ENCODE results near the gene ZSCAN5A. TPM values are rescaled to one million over a fixed set of nuclear protein-coding genes. Genes with fewer than 3 reads are reported as not detected.

Gene ZSCAN5A
- total RNA-seq, 1 donor from 2014 or later, result 10.8 TPM

DNA sequence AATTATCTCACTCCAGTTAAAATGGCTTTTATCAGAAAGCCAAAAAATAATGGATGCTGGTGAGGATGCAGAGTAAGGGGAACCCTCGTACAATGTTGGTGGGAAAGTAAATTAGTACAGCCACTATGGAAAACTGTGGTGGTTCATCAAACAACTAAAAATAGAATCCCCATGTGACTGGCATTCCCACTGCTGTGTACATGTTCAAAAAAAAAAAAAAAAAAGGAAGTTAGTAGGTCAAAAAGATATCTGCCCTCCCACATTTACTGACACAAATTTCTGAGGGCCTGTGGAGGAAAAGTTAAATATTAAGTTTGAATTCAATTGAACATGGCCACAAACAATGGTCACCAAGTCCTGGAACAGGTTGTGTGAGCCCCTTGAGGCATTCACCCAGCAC lies 9.8 kb upstream of the ZSCAN5A start:
- Mint-ChIP-seq H3K36me3 (ENCODE audit: low read depth) (no peaks in the 10 kb centered on the region), H3K27me3 (no peaks in the 10 kb centered on the region), H3K27ac (no peak overlapping the region), H3K4me1 (no peaks in the 10 kb centered on the region), H3K9me3 (peaks cover 4% of the 10 kb centered on the region), H3K4me3 (no peak overlapping the region)
- no peak for DNase-seq
- intact Hi-C loops (cut with micrococcal nuclease), result no loop called here

DNA sequence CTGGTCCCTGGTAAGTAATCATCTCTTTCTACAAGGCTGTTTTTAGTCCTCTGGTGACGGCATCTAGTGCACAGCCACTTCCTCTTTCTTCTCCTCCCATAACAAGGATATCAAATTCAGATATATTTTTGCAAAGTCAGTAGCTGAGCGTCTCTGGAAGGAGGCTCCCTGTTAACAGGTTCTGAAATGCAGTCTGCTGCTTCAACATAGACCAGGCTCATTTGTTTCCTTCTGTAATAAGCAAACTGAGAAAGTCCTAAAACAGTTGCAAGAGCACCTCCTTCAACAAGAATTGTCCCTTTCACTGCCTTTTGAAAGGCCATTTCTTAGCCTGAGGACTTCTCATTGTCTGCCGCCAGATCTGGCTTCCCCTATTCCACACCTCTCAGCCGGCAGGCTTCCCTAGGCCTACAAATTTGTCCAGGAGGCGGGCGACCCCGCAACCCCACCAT lies 7.4 kb upstream of the ZSCAN5A start:
- DNase-seq, result no peak
- H3K4me3 Mint-ChIP-seq, result no peak overlapping the region

GRCh38 chr19:56321254-56321988 lies 6.8 kb upstream of the ZSCAN5A start:
- Mint-ChIP-seq H3K4me1 (no peaks in the 10 kb centered on the region), H3K27ac (no peak overlapping the region), H3K36me3 (ENCODE audit: low read depth) (no peaks in the 10 kb centered on the region), H3K9me3 (peaks cover 4% of the 10 kb centered on the region), H3K27me3 (no peaks in the 10 kb centered on the region), H3K4me3 (no peak overlapping the region)
- intact Hi-C loops (cut with micrococcal nuclease), result no loop called here
- no peak for DNase-seq

More for the DNA sequence above, 7.4 kb upstream of the ZSCAN5A start:
- intact Hi-C loops (cut with micrococcal nuclease), result no loop called here
- Mint-ChIP-seq H3K27ac (no peak overlapping the region), H3K9me3 (peaks cover 4% of the 10 kb centered on the region), H3K4me1 (no peaks in the 10 kb centered on the region), H3K27me3 (no peaks in the 10 kb centered on the region), H3K36me3 (ENCODE audit: low read depth) (no peaks in the 10 kb centered on the region)

DNA sequence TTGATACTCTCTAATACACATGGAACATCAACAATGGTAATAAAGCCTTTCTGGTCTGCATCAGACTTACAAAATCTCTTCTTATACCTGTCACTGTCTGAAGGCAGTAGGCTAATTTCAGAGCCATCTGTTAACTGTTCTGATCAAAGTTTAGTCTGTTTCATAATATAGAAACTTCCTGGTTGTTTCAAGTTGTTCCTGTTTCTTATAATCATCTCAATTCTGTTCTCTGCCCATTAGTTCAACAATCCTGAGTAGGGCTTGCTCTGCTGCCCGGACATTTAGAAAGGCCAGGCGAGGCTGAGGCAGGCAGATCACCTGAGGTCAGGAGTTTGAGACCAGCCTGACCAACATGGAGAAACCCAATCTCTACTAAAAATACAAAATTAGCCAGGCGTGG lies 5.4 kb upstream of the ZSCAN5A start:
- intact Hi-C loops (cut with micrococcal nuclease), result loop anchor here (10.0 kb wide), 1 partner anchor 665 kb away; the partner anchor contains the start of gene U2AF2
- Mint-ChIP-seq H3K4me3 (no peak overlapping the region), H3K36me3 (ENCODE audit: low read depth) (no peaks in the 10 kb centered on the region), H3K27me3 (no peaks in the 10 kb centered on the region), H3K4me1 (peaks cover 8% of the 10 kb centered on the region), H3K9me3 (peaks cover 4% of the 10 kb centered on the region), H3K27ac (no peak overlapping the region)
- DNase-seq, result no peak

GRCh38 chr19:56317749-56318148 lies 3.1 kb upstream of the ZSCAN5A start:
- Mint-ChIP-seq H3K9me3 (peaks cover 5% of the 10 kb centered on the region), H3K4me1 (peaks cover 24% of the 10 kb centered on the region), H3K4me3 (no peak overlapping the region), H3K27ac (no peak overlapping the region), H3K27me3 (no peaks in the 10 kb centered on the region), H3K36me3 (ENCODE audit: low read depth) (peaks cover 5% of the 10 kb centered on the region)
- intact Hi-C loops (cut with micrococcal nuclease), result loop anchor here (10.0 kb wide), 1 partner anchor 663 kb away; the partner anchor contains the start of gene U2AF2
- no peak for DNase-seq

DNA sequence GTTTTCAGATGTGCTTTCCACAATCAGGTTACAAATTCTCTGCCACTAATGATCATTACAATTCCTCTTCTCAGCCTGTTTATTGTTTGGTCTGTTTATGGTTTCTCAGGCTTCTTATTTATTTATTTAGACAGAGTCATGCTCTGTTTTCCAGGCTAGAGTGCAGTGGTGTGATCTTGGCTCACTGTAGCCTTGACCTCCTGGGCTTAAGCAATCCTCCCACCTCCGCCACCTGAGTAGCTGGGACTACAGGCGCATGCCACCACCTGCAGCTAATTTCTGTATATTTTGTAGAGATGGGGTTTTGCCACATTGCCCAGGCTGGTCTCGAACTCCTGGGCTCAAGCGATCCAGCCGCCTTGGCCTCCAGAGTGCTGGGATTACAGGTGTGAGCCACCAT lies 2.1 kb upstream of the ZSCAN5A start:
- H3K27ac Mint-ChIP-seq, result no peak overlapping the region
- H3K36me3 Mint-ChIP-seq (ENCODE audit: low read depth), result peaks cover 10% of the 10 kb centered on the region
- H3K4me1 Mint-ChIP-seq, result peaks cover 30% of the 10 kb centered on the region
- H3K9me3 Mint-ChIP-seq, result peaks cover 5% of the 10 kb centered on the region
- no peak for DNase-seq
- no peak overlapping the region for H3K4me3 Mint-ChIP-seq
- H3K27me3 Mint-ChIP-seq, result no peaks in the 10 kb centered on the region
- intact Hi-C loops (cut with micrococcal nuclease), result loop anchor here (10.0 kb wide), 1 partner anchor 662 kb away; the partner anchor contains the start of gene U2AF2

- H3K4me1 Mint-ChIP-seq, result peaks cover 32% of the 10 kb centered on the region
- no peaks in the 10 kb centered on the region for H3K27me3 Mint-ChIP-seq
- H3K9me3 Mint-ChIP-seq, result peaks cover 5% of the 10 kb centered on the region
- peak overlapping the region; percentile 98 for H3K4me3 Mint-ChIP-seq
- peak; percentile 98 for DNase-seq
- peaks cover 19% of the 10 kb centered on the region for H3K36me3 Mint-ChIP-seq (ENCODE audit: low read depth)
- H3K27ac Mint-ChIP-seq, result peak overlapping the region; percentile 99
- intact Hi-C loops (cut with micrococcal nuclease), result loop anchor here (1.0 to 10.0 kb wide), 2 partner anchors 174 to 660 kb away; partner anchors contain the start of genes U2AF2 and ZNF444
Observed at GRCh38 chr19:56315077-56315828, 614 bp upstream of the ZSCAN5A start.

DNA sequence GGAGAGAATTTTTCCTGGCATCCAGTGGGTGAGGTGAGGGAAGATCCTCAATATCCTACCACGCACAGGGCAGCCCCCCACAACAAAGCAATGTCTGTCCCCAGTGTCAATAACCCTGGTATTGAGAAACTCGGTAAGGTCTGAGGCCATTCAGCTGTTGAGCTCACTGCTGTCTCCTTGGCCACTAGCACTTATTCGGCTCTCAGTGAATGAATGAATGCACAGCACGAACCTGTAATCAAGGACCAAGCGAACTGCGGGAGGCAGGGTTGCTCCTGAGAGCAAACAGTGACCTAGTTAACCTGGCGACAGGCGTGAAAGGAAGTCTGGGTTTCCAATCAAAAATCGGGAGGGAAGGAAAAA lies 640 bp downstream of the ZSCAN5A start:
- Mint-ChIP-seq H3K4me3 (peak overlapping the region; percentile 98), H3K36me3 (ENCODE audit: low read depth) (peaks cover 22% of the 10 kb centered on the region), H3K27ac (peak overlapping the region; percentile 99), H3K27me3 (no peaks in the 10 kb centered on the region), H3K4me1 (peaks cover 33% of the 10 kb centered on the region), H3K9me3 (peaks cover 5% of the 10 kb centered on the region)
- DNase-seq, result no peak
- intact Hi-C loops (cut with micrococcal nuclease), result loop anchor here (1.0 to 10.0 kb wide), 3 partner anchors 193 to 659 kb away; partner anchors contain the start of genes U2AF2 and ZNF787

DNA sequence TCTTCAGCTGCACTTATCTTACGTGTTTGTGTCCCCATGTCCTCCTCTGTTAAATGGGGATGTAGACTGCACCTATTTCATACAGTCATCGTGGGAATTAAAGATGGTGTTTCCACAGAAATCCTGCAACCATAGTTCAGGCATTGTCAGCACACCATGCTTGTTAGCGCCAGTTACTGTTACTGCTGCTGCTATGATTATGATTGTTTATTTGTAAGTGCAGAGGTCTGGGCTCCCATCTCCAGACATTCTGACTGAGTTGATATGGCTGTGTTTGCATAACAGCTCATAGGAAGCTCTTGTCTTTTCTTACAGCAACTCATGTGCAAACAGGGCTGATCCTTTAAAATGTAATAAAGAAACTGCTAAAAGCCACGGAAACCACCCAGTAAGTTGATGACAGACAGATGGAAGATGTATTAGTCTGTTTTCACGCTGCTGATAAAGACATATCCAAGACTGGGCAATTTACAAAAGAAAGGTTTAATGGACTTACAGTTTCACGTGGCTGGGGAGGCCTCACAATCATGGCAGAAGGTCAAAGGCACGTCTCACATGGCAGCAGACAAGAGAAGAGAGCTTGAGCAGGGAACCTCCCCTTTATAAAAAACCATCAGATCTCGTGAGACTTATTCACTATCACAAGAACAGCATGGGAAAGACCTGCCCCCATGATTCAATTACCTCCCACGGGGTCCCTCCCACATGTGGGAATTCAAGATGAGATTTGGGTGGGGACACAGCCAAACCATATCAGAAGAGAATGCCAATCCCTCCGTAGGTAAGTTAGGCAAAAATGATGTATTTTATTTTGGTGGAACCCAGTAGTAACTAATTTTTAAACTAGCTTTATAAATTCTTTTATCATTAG lies 1.6 kb downstream of the ZSCAN5A start:
- Mint-ChIP-seq H3K9me3 (peaks cover 5% of the 10 kb centered on the region), H3K27ac (peak overlapping the region; percentile 99), H3K4me3 (peak overlapping the region; percentile 98), H3K27me3 (no peaks in the 10 kb centered on the region), H3K4me1 (peaks cover 33% of the 10 kb centered on the region), H3K36me3 (ENCODE audit: low read depth) (peaks cover 26% of the 10 kb centered on the region)
- intact Hi-C loops (cut with micrococcal nuclease), result loop anchor here (1.0 to 10.0 kb wide), 3 partner anchors 23 to 658 kb away; partner anchors contain the start of gene U2AF2
- DNase-seq, result no peak

DNA sequence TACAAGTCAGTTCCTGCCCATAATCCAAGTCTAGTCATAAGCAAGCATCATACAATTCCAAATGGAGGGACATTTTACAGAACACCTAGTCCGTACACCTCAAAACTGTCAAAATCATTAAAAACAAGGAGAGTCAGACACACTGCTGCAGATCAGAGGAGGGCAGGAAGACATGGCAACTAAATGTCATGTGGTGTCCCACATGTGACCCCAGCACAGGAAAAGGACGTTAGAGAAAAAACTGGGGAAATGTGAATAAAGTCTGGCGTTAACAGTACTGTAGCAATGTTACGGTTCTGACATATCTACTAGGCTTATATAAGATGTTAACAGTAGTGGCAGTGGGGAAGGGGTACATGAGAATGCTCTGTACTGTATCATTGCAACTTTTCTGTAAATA lies 2.3 kb downstream of the ZSCAN5A start:
- Mint-ChIP-seq H3K27me3 (no peaks in the 10 kb centered on the region), H3K4me3 (peak overlapping the region; percentile 27), H3K9me3 (peaks cover 5% of the 10 kb centered on the region)

DNA sequence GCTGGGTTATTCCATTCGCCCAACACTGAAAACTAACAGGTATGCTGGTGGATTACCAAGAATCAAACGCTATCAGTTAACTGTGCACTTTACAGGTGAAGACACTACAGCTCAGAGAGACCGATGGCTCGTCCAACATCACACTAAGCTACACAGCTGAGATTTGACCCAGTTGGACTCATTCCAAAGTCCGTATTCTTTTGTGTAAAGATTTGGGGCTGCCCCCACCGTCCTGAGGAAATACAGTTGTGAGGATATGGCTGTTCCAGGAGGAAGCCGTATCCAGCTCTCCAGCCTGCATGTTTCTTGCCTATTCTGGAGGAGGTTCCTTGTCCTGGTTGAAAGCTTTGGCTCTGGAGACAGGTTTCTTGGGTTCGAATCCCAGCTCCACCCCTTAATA lies 4.2 kb downstream of the ZSCAN5A start:
- no peaks in the 10 kb centered on the region for H3K27me3 Mint-ChIP-seq
- H3K4me1 Mint-ChIP-seq, result peaks cover 30% of the 10 kb centered on the region
- no peak overlapping the region for H3K27ac Mint-ChIP-seq
- peaks cover 5% of the 10 kb centered on the region for H3K9me3 Mint-ChIP-seq
- intact Hi-C loops (cut with micrococcal nuclease), result loop anchor here (5.0 to 10.0 kb wide), 2 partner anchors 228 to 656 kb away; partner anchors contain the start of gene U2AF2
- no peak for DNase-seq
- peaks cover 26% of the 10 kb centered on the region for H3K36me3 Mint-ChIP-seq (ENCODE audit: low read depth)
- no peak overlapping the region for H3K4me3 Mint-ChIP-seq

More for the DNA sequence above, 2.3 kb downstream of the ZSCAN5A start:
- no peak for DNase-seq
- Mint-ChIP-seq H3K27ac (no peak overlapping the region), H3K4me1 (peaks cover 33% of the 10 kb centered on the region), H3K36me3 (ENCODE audit: low read depth) (peaks cover 26% of the 10 kb centered on the region)
- intact Hi-C loops (cut with micrococcal nuclease), result loop anchor here (1.0 to 10.0 kb wide), 3 partner anchors 22 to 658 kb away; partner anchors contain the start of gene U2AF2

- H3K4me1 Mint-ChIP-seq, result peaks cover 24% of the 10 kb centered on the region
- DNase-seq, result peak; percentile 88
- H3K27ac Mint-ChIP-seq, result peak overlapping the region; percentile 21
- H3K27me3 Mint-ChIP-seq, result no peaks in the 10 kb centered on the region
- H3K36me3 Mint-ChIP-seq (ENCODE audit: low read depth), result peaks cover 27% of the 10 kb centered on the region
- H3K4me3 Mint-ChIP-seq, result no peak overlapping the region
- peaks cover 5% of the 10 kb centered on the region for H3K9me3 Mint-ChIP-seq
- intact Hi-C loops (cut with micrococcal nuclease), result loop anchor here (5.0 to 10.0 kb wide), 2 partner anchors 227 to 655 kb away; partner anchors contain the start of gene U2AF2
Observed at GRCh38 chr19:56309511-56310185, 5.0 kb downstream of the ZSCAN5A start.

DNA sequence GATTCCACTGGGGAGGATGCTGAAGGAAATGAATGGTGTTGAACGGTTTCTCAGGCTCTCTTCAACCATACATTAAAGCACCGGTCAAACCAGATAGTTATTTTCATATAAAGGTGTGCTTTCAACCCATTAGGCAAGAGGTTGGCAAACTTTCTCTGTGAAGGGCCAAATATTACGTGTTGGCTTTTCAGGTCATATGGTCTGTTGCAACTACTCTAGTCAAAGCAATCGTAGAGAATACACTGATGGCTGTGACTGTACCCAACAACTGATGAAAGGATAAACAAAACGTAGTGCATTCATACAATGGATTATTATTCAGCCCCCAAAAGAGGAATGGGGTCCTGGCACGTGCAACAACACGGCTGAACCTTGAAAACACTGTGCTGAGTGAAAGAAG lies 5.8 kb downstream of the ZSCAN5A start:
- Mint-ChIP-seq H3K27ac (no peak overlapping the region), H3K27me3 (no peaks in the 10 kb centered on the region), H3K36me3 (ENCODE audit: low read depth) (peaks cover 26% of the 10 kb centered on the region), H3K4me1 (peaks cover 18% of the 10 kb centered on the region), H3K9me3 (peaks cover 5% of the 10 kb centered on the region), H3K4me3 (no peak overlapping the region)
- no peak for DNase-seq
- intact Hi-C loops (cut with micrococcal nuclease), result no loop called here

Measured in activated CD4-positive, alpha-beta T cell treated with anti-CD3 and anti-CD28 coated beads, Interleukin-2, amount 10 ng/mL, durations not matched to agents 24 days and 14 days (primary cell).